ENCODE results near the gene GNAO1. TPM values are rescaled to one million over a fixed set of nuclear protein-coding genes. Genes with fewer than 3 reads are reported as not detected.

GNAO1 gene
- total RNA-seq, 1 donor from 2014 or later, result 1.9 TPM

DNA sequence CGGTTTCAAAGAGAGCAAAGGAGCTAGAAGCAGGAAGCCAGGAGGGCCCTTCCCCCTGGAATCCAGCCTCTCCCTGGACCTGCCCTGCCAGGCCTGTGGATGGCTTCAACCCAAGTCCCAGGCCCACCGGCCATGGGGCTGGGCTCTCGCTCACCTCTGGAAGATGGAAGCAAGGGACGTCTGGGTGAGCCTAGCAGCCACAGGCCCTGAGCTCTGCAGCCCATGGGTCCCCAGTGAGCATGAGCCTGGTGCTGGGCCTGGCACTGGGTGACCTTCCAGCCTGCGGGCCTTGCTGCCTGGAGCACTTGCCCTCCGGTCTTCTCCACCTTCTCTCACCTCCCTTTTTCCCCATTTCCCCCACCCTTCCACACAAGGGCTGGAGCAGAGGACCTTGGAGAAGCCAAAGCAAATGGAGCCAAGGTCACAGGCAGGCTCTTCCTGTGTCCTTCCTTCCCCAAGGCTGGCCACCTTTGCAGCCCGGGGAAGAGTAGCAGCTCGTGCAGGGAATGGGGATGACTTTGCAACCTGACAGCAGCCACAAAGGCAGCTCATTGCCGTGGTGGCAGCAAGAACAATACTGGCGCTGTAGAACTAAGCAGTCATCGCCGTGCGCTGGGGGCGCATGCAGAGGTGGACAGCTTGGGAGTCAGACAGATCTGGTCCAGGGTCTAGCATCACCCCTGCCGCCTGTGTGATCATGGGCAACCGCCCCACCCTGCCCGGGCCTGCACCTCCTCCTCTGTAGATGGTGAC, 147.5 kb downstream of the GNAO1 start:
- Histone ChIP-seq H3K9me3 (ENCODE audit: low read depth) (no peaks in the 10 kb centered on the region), H3K27ac (no peak overlapping the region), H3K4me3 (no peak overlapping the region), H3K9ac (no peak overlapping the region), H3F3A (ENCODE audit: low read depth) (no peaks in the 10 kb centered on the region), H3K4me1 (no peaks in the 10 kb centered on the region), H3K36me3 (no peaks in the 10 kb centered on the region), H3K4me2 (no peak overlapping the region), H4K20me1 (ENCODE audit: low read depth) (no peaks in the 10 kb centered on the region), H3K79me2 (ENCODE audit: low read depth) (no peaks in the 10 kb centered on the region), H2AFZ (replicated peaks) (no peak overlapping the region), H3K27me3 (no peaks in the 10 kb centered on the region)
- H3K4me1 Mint-ChIP-seq, result peaks cover 6% of the 10 kb centered on the region
- H3K36me3 Mint-ChIP-seq, result peaks cover 5% of the 10 kb centered on the region
- no peak overlapping the region for H3K4me3 Mint-ChIP-seq
- DNase-seq (ENCODE audit: low spot score), result no peak
- H3K27ac Mint-ChIP-seq, result no peak overlapping the region
- H3K9me3 Mint-ChIP-seq, result no peaks in the 10 kb centered on the region
- TF ChIP-seq EZH2 (IDR thresholded peaks at IDR 0.05), result no peak
- TF ChIP-seq, protein P1, sequence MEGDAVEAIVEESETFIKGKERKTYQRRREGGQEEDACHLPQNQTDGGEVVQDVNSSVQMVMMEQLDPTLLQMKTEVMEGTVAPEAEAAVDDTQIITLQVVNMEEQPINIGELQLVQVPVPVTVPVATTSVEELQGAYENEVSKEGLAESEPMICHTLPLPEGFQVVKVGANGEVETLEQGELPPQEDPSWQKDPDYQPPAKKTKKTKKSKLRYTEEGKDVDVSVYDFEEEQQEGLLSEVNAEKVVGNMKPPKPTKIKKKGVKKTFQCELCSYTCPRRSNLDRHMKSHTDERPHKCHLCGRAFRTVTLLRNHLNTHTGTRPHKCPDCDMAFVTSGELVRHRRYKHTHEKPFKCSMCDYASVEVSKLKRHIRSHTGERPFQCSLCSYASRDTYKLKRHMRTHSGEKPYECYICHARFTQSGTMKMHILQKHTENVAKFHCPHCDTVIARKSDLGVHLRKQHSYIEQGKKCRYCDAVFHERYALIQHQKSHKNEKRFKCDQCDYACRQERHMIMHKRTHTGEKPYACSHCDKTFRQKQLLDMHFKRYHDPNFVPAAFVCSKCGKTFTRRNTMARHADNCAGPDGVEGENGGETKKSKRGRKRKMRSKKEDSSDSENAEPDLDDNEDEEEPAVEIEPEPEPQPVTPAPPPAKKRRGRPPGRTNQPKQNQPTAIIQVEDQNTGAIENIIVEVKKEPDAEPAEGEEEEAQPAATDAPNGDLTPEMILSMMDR (IDR thresholded peaks at IDR 0.05), result no peak
- TF ChIP-seq EZH2phosphoT487 (IDR thresholded peaks at IDR 0.05), result no peak
- peaks cover 7% of the 10 kb centered on the region for H3K27me3 Mint-ChIP-seq (ENCODE audit: insufficient read depth, low read depth)

DNA sequence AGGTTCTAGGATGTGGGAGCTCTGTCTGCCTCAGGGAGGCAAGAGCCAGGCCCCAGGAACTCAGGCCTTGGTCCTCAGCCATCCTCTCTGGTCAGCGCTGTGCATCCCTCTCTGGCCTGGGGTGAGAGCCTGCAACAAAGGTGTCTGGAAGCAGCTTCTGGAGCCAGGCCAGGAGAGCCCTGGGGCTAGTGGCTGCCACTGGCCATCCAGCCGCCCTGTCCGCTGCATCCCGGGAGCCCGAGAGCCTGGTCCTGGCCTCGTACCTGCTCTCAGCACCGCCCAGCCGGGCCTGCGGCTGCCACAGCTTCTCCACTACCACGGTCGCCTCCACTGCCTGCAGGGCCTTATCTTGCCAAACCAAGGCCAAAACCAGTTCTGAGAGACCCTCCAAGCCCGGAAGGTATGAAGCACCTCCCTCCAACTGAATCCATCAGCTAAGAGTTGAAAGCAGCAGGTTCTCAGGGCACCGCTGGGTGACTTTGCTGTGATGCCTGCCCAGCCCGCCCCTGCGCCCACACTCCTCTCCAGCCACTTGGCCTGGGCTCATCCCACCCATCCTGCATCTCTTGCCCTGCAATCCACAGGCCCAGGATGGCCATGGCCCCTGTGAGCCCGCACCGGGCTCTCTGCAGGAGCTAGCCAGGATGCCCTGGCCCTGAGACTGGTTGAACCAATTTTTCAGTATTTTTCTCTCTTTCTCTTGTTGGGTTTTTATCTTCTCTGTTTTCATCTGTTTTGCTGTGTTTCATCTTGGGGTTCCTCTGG, 148.3 kb downstream of the GNAO1 start:
- Mint-ChIP-seq H3K9me3 (no peaks in the 10 kb centered on the region), H3K36me3 (peaks cover 5% of the 10 kb centered on the region), H3K4me3 (peak overlapping the region; percentile 39), H3K4me1 (peaks cover 6% of the 10 kb centered on the region), H3K27me3 (ENCODE audit: insufficient read depth, low read depth) (peaks cover 7% of the 10 kb centered on the region), H3K27ac (no peak overlapping the region)
- Histone ChIP-seq H4K20me1 (ENCODE audit: low read depth) (no peaks in the 10 kb centered on the region), H3K27me3 (no peaks in the 10 kb centered on the region), H3K4me1 (no peaks in the 10 kb centered on the region), H3K27ac (no peak overlapping the region), H3F3A (ENCODE audit: low read depth) (no peaks in the 10 kb centered on the region), H3K9me3 (ENCODE audit: low read depth) (no peaks in the 10 kb centered on the region), H3K4me3 (no peak overlapping the region), H3K9ac (no peak overlapping the region), H3K79me2 (ENCODE audit: low read depth) (no peaks in the 10 kb centered on the region), H3K36me3 (no peaks in the 10 kb centered on the region), H2AFZ (replicated peaks) (no peak overlapping the region), H3K4me2 (no peak overlapping the region)
- no peak for DNase-seq (ENCODE audit: low spot score)
- TF ChIP-seq, protein P1 (IDR thresholded peaks at IDR 0.05), result no peak
- TF ChIP-seq EZH2phosphoT487 (IDR thresholded peaks at IDR 0.05) (no peak), EZH2 (IDR thresholded peaks at IDR 0.05) (no peak)

DNA sequence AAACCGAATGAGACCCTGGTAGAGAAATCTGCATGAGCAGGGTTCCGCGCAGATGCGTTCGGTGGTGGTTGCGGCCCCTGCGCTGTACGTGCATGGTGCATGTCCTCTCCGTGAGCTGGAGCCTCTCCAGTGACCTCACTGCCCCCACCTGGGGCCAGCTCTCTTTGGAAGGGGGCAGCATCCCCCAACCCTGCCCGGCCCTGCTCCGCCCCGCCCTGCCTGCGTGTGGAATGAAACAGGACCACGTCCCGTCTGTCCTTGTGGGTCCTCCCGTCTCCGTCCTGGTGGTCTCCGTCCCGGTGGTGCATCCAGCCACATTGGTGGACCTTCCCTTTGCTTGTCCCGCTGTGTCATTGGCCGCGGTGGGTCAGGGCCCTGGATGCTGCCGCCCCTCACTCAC, 149.1 kb downstream of the GNAO1 start:
- no peak overlapping the region for H3K27ac ChIP-seq
- H3K9ac ChIP-seq, result no peak overlapping the region
- H3K9me3 Mint-ChIP-seq, result no peaks in the 10 kb centered on the region

More for the DNA sequence above, 149.1 kb downstream of the GNAO1 start:
- Mint-ChIP-seq H3K36me3 (peaks cover 5% of the 10 kb centered on the region), H3K4me3 (no peak overlapping the region), H3K27me3 (ENCODE audit: insufficient read depth, low read depth) (peaks cover 7% of the 10 kb centered on the region), H3K4me1 (no peaks in the 10 kb centered on the region), H3K27ac (peak overlapping the region; percentile 26)
- Histone ChIP-seq H3K27me3 (no peaks in the 10 kb centered on the region), H3K4me2 (no peak overlapping the region), H3K9me3 (ENCODE audit: low read depth) (no peaks in the 10 kb centered on the region), H3K4me3 (no peak overlapping the region), H3K4me1 (no peaks in the 10 kb centered on the region), H4K20me1 (ENCODE audit: low read depth) (no peaks in the 10 kb centered on the region), H2AFZ (replicated peaks) (no peak overlapping the region), H3K36me3 (no peaks in the 10 kb centered on the region), H3F3A (ENCODE audit: low read depth) (no peaks in the 10 kb centered on the region), H3K79me2 (ENCODE audit: low read depth) (no peaks in the 10 kb centered on the region)
- TF ChIP-seq EZH2 (IDR thresholded peaks at IDR 0.05) (no peak), EZH2phosphoT487 (IDR thresholded peaks at IDR 0.05) (no peak)
- TF ChIP-seq, protein P1 (IDR thresholded peaks at IDR 0.05), result no peak
- no peak for DNase-seq (ENCODE audit: low spot score)

Measured in neural progenitor cell (in vitro differentiated cells).